Rectal smooth muscle tissue (tissue), 1 donor: ENCODE results near the gene MBTPS1.

Experiments used
- H3K27ac ChIP-seq: one replicate; pipeline ENCODE4 v1.7.0; 2013; ENCODE audit warnings: low read depth, low read length, inconsistent platforms
- H3K27me3 ChIP-seq: one replicate; pipeline ENCODE4 v1.7.0; 2013; ENCODE audit warnings: low read length; ENCODE audit not compliant: control insufficient read depth, insufficient read depth
- H3K36me3 ChIP-seq: one replicate; pipeline ENCODE4 v1.7.0; 2013; ENCODE audit warnings: low read length; ENCODE audit not compliant: control insufficient read depth, insufficient read depth
- H3K4me1 ChIP-seq: one replicate; pipeline ENCODE4 v1.7.0; 2013; ENCODE audit warnings: low read length; ENCODE audit not compliant: control insufficient read depth, insufficient read depth
- H3K4me3 ChIP-seq: one replicate; pipeline ENCODE4 v1.7.0; 2013; ENCODE audit warnings: low read length
- H3K9ac ChIP-seq: one replicate; pipeline ENCODE4 v1.7.0; 2013; ENCODE audit warnings: low read length

MBTPS1 gene

DNA sequence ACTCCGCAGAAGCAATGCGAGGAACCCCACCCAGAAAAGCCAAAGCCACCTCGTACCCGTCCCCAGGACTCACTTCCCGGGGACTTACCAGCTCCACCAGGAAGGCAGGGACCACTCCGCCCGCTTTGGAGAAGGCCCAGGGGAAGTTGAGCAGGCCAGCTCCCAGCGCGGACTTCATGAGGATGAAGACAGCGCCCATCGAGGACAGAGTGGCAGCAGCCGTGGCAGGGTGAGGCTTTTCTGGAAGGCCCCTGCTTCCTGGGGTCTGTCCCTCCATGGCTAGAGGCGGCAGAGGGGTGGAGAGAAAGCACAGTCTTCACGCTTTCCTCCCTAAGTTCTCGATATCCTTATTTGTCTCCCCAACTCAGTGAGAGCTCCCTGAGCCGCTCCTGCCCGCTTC is 74.9 kb downstream of the MBTPS1 start:
- H3K4me3 ChIP-seq, result no peak overlapping the region
- no peak overlapping the region for H3K27ac ChIP-seq
- H3K9ac ChIP-seq, result no peak overlapping the region
- no peaks in the 10 kb centered on the region for H3K4me1 ChIP-seq
- H3K36me3 ChIP-seq, result no peaks in the 10 kb centered on the region
- H3K27me3 ChIP-seq, result no peaks in the 10 kb centered on the region

DNA sequence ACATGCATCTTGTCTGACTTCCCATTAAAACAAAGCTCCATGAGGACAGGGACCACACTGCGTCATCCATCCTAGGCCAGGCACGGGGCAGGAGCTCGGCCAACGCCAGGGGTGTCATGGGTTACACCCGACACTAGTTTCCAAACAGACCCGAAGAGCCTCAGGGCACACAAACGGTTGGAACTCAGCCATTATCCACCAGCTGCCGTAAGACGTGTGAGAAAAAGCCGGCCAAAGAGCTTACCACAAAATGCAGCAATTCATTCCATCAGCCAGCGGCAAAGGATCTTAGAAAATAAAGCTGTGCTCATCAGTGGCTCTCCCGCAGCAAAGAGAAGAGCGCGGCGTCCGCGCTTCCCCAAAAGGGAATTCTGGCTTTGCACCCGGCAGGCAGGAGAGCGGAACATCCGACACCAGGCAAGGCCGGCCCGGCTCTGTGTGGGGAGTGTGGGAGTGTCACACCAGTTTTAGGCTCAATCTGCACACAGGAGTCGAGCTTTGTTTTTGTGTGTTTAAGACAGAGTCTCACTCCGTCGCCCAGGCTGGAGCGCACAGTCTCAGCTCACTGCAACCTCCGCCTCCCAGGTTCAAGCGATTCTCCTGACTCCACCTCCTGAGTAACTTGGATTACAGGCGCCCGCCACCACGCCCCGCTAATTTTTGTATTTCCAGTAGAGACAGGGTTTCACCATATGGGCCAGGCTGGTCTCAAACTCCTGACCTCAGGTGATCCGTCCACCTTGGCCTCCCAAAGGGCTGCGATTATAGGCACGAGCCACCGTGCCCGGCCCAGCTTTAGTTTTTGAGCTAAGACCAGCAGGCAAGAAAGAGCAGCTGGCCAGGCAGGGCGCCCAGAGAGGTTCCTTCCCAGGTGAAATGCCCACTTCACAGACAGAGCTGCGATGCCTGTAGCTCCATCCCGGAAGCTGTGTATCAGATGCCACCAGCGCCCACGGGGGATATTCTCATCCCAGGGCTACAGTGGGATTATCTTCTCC is 75.6 kb downstream of the MBTPS1 start:
- H3K4me1 ChIP-seq, result no peaks in the 10 kb centered on the region
- no peaks in the 10 kb centered on the region for H3K27me3 ChIP-seq
- no peak overlapping the region for H3K4me3 ChIP-seq
- H3K9ac ChIP-seq, result no peak overlapping the region
- no peaks in the 10 kb centered on the region for H3K36me3 ChIP-seq
- no peak overlapping the region for H3K27ac ChIP-seq

DNA sequence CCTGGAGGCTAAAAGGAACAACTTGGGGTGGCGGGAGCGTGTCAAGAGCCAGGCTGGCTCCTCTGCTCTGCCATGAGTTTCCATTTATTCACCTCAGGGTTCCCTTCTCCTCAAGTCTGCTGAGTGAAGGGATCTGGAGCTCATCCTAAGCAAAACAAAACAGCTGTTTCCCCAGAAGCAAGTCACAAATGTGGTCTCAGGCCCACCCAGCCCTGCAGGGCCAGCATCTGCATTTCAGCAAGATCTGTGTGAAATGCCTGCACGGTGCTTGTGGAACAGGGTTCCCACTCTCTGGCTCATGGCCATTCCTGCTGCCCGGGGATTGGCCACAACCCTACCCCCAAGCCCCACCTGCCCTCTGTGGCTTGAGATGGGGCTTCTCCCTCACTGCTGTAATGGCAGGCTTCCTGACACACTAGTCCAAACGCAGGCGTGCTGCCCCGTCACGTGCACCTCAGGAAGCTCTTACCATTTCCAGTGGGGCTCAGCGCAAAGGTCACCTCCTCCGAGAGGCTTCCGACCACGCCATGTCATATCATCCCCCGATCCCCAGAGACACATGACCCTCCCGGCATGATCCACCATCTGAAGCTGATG is 76.4 kb downstream of the MBTPS1 start:
- no peak overlapping the region for H3K4me3 ChIP-seq
- no peaks in the 10 kb centered on the region for H3K36me3 ChIP-seq
- H3K27me3 ChIP-seq, result no peaks in the 10 kb centered on the region
- H3K9ac ChIP-seq, result no peak overlapping the region
- no peaks in the 10 kb centered on the region for H3K4me1 ChIP-seq
- H3K27ac ChIP-seq, result no peak overlapping the region

DNA sequence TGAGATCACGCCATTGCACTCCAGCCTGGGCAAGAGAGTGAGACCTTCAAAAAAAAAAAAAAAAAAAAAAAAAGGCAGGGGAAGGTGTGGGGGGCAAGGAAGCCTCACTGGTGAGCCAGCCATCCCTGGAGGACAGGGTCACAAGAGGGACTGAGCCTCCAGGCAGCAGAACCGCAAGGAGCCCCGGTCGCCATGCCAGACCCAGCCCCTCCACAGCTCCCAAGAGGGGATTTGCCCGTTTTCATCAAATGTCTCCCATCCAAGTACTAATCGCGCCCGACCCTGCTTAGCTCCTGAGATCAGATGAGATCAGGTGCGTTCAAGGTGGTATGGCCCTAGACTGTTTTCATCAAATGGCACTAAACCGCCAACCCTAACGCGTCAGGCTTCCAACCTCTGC is 77.0 kb downstream of the MBTPS1 start:
- Histone ChIP-seq H3K36me3 (no peaks in the 10 kb centered on the region), H3K4me3 (no peak overlapping the region), H3K27me3 (no peaks in the 10 kb centered on the region), H3K4me1 (no peaks in the 10 kb centered on the region), H3K27ac (no peak overlapping the region), H3K9ac (no peak overlapping the region)

DNA sequence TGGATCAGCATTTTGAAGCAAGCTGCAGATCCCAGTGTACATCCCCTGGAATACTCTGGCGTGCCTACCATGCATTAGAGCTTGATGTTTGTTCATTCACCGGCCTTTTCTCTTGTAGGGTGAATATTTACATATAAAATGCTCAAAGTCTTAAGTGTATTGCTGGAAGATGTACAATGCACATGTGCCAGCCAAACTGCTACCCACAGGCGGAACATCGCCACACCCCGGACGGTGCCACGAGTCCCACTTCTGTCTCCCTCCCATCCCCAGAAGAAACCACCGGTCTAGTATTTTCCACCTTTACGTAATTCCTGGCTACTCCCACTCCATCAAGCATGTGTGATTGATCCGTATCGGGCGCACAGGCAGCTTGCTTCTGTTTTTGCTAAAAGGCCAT is 78.3 kb downstream of the MBTPS1 start:
- no peaks in the 10 kb centered on the region for H3K4me1 ChIP-seq
- no peaks in the 10 kb centered on the region for H3K27me3 ChIP-seq
- no peak overlapping the region for H3K27ac ChIP-seq
- H3K9ac ChIP-seq, result no peak overlapping the region
- no peaks in the 10 kb centered on the region for H3K36me3 ChIP-seq
- H3K4me3 ChIP-seq, result no peak overlapping the region

DNA sequence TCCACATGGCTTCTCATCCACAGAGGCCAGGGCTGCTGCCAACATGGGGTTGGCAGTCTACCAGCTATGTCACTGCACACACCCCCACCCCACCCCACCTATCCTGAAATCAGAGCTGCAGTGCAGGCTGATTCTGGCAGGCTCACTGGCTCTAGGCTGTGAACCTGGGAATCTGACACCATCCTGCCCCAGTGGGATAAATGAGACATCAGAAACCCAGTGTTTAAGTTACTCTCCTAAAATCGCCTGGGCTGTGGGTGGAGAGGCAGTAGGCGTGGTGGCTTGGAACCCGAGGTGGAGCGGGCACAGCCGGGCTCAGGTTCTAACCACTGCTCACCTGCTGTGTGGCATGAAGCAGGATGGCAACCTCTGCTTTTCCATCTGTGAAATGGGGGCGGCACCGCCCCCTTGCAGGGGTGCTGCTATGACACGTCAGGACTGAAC is 79.7 kb downstream of the MBTPS1 start:
- Histone ChIP-seq H3K27ac (no peak overlapping the region), H3K9ac (no peak overlapping the region), H3K27me3 (no peaks in the 10 kb centered on the region), H3K4me3 (no peak overlapping the region), H3K4me1 (no peaks in the 10 kb centered on the region), H3K36me3 (no peaks in the 10 kb centered on the region)

DNA sequence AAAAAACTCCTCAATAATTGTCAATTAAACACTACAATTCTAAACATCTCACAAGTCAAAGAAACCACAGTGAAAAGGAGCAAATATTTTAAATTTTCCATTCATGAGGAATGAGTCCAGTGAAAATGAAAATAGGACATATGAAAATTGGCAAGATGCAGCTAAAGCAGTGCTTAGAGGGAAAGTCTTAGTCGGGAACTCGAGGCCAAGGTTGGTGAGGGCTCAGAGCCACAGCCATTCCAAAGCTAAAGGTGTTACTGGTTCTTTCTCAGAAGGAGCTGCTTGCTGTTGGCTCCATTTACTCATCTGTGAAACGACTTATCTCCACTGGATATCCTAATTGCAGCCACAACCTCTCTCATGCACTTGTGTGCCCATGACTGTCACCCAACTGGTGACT is 80.6 kb downstream of the MBTPS1 start:
- Histone ChIP-seq H3K27ac (no peak overlapping the region), H3K9ac (no peak overlapping the region), H3K4me3 (no peak overlapping the region), H3K36me3 (no peaks in the 10 kb centered on the region), H3K4me1 (no peaks in the 10 kb centered on the region), H3K27me3 (no peaks in the 10 kb centered on the region)

DNA sequence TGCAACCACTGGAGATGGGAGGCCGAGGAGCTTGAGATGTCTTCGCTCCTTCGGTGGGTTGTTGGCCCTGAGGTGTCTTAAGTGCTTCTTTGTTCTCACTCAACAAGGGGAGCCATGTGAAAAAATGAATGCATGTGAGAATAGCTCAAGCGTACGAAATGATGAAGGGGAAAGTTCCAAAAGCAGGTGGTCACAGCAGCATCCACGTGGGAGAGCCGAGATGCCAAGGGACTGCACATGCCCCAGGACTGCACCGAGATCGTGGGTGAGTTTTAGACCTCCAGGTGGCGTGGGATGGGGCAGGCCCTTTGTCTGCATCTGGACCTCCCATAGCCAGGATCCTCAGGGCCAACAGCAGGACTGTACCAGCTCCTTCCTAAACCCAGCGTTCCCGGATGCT is 82.2 kb downstream of the MBTPS1 start:
- no peaks in the 10 kb centered on the region for H3K4me1 ChIP-seq
- no peak overlapping the region for H3K9ac ChIP-seq
- no peak overlapping the region for H3K4me3 ChIP-seq
- H3K36me3 ChIP-seq, result no peaks in the 10 kb centered on the region
- H3K27ac ChIP-seq, result no peak overlapping the region
- no peaks in the 10 kb centered on the region for H3K27me3 ChIP-seq

DNA sequence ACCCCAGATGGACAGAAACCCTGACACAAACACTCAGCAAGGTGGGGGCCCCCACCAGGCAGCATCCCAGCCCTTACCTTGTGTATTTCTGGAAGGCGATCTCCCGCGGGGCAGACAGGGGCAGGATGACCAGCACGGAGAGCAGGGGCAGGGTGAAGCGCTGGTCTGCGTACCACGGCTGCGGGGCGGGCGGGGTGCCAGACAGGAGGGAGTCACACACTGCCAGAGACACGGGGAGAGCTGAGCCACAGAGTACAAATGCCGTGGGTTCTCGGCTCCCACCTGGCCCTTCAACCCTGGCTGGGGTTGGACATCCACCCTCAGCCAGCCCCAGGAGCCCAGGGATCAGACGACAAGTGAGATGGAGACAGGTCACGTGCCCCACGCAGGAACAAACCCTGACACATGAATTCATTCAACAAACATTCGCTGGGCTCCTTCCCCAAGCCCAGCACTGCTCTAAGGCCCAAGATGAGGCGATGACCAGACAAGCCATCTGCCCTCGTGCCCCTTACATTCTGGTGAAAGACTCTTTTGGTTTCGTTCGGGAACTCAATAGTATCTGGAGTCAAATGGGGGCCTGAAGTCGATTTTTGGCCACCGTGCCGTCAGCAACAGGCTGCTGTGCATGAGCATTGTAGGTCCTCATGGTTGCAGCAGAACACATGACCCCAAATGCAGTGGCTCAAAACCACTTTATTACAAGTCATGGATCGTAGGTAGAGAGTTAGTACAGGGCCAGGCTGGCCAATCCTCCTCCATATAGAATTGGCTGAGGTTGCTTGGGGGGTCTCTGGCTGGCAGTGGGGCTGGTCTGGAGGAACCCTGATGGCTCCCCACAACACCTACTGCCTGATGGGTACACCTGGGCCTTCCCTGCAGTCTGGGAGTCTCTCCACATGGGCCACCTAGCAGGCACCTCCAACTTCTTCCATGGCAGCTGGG is 83.2 kb downstream of the MBTPS1 start:
- no peaks in the 10 kb centered on the region for H3K36me3 ChIP-seq
- no peaks in the 10 kb centered on the region for H3K27me3 ChIP-seq
- no peak overlapping the region for H3K27ac ChIP-seq
- H3K4me1 ChIP-seq, result no peaks in the 10 kb centered on the region
- H3K4me3 ChIP-seq, result no peak overlapping the region
- no peak overlapping the region for H3K9ac ChIP-seq

DNA sequence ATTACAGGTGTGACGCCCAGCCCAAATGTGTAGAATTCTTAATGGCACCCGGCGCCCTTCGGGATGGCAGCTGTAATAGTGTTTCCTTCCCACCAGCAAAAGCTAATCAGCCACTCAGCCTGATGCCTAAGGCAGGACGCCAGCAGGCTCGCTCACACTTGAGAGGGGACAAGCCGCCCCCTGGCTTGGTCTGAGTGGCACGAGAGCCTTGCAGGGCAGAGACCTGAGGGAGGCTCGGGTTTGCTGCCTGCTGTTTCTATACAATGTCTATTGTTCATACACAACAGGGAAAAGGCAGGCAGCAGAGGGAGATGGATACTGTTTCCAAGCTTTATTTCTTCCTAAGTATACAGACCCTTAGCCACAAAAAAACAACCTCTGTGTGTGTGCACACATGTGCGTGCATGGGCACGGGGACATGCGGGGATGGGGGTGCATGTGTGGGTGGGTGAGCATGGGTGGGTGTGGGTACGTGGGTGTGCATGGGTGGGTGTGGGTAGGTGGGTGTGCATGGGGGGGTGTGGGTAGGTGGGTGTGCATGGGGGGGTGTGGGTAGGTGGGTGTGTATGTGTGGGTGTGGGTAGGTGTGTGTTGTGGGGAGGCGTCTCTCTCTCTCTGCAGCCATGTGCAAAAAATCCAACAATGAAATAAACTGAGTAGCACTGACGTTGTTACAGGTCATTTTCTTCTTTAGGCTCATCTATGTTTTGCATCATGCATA is 84.1 kb downstream of the MBTPS1 start:
- no peak overlapping the region for H3K27ac ChIP-seq
- no peaks in the 10 kb centered on the region for H3K27me3 ChIP-seq
- H3K36me3 ChIP-seq, result no peaks in the 10 kb centered on the region
- H3K4me3 ChIP-seq, result no peak overlapping the region
- no peak overlapping the region for H3K9ac ChIP-seq
- no peaks in the 10 kb centered on the region for H3K4me1 ChIP-seq

DNA sequence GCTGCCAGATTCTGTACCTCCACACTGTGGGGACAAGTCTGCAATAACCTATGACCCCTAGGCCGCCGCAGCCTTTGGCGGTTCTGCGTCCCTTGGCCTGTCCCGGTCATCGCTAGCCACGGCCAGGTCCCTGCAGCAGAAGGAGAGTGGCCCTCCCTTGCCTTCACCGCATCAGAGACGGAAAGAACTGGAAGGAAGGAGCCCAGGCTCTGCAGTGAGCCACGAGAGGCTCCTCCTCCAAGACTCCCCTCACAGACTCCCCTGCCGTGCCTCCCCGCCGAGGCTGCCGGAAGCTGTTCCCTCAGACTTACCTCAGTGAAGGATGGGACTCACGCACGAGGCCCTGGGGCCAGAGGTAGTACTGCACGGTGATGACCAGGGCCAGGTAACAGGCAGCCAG is 85.2 kb downstream of the MBTPS1 start:
- Histone ChIP-seq H3K4me1 (no peaks in the 10 kb centered on the region), H3K27me3 (no peaks in the 10 kb centered on the region), H3K27ac (no peak overlapping the region), H3K4me3 (no peak overlapping the region), H3K9ac (no peak overlapping the region), H3K36me3 (no peaks in the 10 kb centered on the region)
